GM18505 (cell line): ENCODE measurements around the gene BORA.
"Not testable (repeated sequence)": the region's sequence is repeated elsewhere in the genome, so short reads cannot be mapped to it uniquely, and the experiment has no call there.

Experiments
- ATAC-seq: cut with Tn5 transposase; IDR thresholded peaks from one replicate; pipeline ENCODE4 v1.9.1; 2021; ENCODE audit not compliant: unreplicated experiment
- POLR2A ChIP-seq: IDR thresholded peaks from 4 replicates; pipeline ENCODE4 v1.6.1; 2011; ENCODE audit warnings: borderline replicate concordance; ENCODE audit not compliant: insufficient read depth, insufficient read length; ENCODE audit errors: extremely low read depth

The BORA gene

DNA sequence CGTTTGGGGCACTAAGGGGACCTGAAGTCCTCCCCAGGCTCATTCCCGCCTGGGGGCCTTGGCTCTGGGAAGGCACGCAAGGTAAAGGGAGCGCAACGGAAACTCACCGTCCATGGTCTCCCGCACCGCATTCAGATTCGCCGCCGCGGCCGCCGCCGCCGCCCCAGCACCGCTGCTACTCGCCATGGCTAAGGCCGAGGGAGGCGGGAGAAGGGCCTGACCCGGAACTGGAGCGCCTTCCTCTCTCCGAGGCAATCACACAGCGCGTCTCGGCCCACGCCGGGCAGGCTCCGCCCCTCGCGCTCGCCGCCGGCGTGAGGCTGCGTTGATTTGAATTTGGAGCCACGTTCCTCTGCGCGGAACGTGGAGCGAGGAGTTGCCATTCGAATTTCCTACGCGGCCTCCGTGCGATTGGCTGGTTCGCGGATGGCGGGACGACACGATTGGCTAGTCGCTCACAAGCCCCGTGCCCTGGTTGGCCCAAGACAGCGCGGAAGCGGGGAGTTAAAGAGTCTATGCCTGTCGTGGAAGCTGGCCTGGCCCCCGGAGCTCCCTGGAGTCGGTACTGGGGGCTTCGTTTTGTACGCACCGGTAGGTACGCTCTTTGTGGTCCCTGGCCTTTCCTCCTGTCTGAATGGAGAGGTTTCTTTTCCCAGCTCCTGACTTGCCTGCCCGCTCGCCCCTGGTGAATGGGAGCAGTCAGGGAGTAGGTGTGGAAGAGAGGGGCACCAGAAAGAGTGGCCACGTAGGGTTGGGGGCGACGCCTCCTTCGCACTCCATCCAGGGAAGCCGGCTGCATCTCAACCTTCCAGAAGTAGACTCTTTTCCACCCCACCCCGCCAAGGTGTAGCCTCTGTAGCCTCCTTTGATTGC is at the start of gene BORA, which contains the start of gene MZT1:
Gene BORA, plus strand, starts transcription at position 507 of the 873 bp plus-strand sequence. CDS start 1,018 bp downstream, outside the sequence.
Gene MZT1, minus strand, starts transcription at position 213 of the 873 bp plus-strand sequence. Its CDS starts 27 bp downstream, at position 186.
- peak; percentile 84 for TF ChIP-seq POLR2A
- ATAC-seq = peak; percentile 96

DNA sequence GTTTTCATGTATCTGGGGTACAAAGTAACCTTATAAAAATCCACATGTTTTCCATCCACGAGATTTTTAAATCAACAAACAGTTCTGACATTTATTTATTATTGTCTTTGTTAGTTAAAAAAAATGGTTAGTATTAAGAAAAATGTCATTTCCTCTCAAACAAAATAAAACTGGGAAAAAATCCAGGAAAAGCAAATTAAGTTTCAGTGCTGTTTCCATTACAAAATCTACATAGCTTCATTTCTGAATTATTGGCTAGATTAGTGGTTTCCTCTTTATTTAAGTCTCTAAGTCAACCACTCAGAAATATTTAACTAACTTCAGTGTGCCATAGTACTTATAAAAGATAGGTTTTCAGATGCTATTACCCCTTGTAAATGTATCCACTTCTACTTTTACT is 49.4 kb upstream of the BORA start:
- no peak for ATAC-seq

DNA sequence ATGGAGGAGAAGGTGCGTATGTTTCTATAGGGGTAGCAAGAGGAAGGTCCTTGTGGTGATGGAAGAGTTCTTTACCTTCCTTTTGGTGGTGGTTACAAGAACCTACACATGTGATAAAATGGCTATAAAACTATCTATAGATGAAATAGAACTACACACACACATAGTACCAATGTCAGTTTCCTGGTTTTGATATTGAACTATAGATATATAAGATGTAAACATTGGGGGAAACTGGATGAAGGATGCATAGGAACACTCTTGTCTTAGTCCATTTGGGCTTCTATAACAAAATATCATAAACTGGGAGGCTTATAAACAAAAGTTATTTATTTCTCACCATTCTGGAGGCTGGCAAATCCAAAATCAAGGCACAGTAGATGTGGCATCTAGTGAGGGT is 47.4 kb upstream of the BORA start:
- no peak for TF ChIP-seq POLR2A
- ATAC-seq = no peak

More for the DNA sequence above, 49.4 kb upstream of the BORA start:
- TF ChIP-seq POLR2A = no peak

DNA sequence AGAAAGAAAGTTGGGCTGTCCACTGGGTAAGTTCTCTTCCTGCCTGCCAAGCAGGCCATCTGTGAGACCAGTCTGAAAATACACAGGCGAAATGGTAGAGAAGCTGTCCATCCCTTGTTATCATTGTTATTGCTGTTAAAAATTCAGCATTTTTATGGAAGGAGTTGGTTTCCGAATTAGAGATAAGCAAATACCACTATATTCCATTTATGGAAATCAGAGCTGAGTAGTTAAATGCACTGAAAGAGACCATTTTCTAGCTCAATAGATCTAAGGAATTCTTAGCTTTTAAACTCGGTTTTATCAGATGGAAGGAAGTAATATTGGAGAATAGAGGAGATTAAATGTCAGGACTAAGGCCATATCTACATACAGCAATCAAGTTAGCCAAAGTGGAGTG is 41.0 kb upstream of the BORA start:
- no peak for TF ChIP-seq POLR2A
- no peak for ATAC-seq

DNA sequence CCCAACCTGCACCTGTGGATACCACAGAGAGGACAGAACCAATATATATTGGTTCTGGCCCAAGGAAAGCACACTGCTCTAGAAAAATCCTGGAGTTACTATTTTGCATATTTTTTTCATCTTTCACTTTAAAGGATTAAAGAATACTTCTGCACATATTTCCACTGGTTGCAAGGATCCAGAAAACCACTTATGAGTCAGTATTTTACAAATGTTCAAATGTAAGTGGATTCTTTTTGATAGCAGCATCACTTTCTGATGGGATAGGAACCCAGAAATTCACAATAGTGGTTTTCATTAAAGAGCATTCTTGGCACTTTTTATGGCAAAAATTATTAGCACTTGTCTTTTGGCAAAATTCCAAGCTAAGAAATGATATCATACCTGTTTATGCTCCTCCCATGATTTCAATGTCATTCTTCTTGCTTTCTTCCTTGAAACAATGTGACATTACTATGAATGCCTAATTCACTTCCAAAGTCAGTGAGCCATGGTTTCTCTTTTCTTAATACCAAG is 38.5 kb upstream of the BORA start:
- ATAC-seq = no peak

DNA sequence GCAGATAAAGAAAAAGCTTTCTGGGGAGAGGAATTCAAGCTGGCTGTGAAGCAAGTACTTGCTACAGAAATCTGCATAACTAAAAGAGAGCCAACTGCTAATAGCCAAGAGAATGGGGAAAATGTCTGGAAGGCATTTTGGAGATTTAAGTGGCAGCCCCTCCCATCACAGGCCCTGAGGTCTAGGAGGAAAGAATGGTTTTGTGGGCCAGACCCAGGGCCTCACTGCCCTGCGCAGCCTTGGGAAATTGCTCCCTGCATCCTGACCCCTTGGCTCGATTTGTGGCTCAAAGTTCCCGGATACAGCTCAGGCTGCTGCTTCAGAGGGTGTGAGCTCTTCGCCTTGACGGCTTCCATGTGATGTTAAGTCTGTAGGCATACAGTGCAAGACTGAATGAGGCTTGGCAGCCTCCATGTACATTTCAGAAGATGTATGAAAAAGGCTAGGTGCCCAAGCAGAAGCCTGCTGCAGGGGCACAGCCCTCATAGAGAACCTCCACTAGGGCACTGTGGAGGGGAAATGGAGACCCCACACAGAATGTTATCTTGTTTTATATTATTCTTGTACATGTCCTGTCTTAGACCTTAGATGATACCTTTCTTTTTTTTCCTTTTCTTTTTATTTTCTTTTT is 34.7 kb upstream of the BORA start:
- no peak for TF ChIP-seq POLR2A
- no peak for ATAC-seq

More for the DNA sequence above, 38.5 kb upstream of the BORA start:
- TF ChIP-seq POLR2A = no peak

DNA sequence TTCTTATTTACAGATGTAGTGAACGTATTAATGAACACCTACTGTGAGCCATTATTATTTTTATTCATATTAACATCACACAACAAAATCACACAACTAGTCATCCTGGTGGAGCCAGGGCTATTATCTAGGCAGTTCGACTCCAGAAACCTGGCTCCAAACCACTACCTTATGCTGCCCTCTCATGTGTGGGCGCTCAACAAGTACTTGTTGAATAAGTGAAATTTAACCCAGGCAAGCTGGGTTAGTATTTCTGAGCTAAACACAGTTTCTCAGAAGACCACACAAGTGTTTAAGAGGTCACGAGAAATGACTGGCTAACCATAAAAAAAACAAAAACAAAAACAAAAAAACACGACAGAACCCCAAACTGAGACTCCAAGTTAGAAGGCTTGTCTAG is 33.9 kb upstream of the BORA start:
- no peak for TF ChIP-seq POLR2A
- ATAC-seq = no peak

DNA sequence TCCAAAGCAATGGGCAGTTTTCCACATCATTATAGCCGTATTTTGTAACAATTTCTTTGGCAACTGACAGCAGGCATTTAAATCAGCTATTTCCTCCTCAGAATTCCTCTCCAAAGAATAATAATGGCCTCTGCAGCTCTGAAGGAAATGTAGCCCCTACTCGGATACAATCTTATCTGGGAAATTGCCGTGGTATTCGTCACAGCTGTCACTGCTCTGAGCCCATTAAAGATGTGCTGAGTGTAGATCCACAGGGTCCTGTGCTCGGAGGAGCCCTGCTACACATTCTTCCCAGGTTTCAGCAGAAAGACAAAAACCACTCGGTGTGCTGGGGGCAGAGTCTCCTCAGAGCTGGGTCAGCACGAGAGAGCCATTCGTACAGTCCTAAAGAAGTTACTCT is 33.4 kb upstream of the BORA start:
- no peak for TF ChIP-seq POLR2A
- no peak for ATAC-seq

DNA sequence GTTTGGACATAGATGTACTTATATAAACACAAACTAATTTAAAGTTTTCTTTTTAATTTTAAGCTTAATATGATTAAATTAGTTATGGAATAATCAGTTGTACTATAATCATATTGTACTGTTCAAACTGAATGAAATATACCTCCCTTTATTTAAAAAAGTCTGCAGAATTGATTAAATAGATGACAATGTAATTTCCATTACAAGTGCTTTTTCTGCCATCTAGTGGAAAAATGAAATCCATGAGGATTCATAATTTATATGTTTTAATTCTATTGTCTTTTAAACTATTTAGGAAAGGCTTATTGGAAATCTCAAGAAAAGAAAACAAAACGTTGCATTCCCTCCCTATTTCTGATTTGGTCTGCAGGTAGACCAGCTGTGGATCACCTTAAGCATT is 31.1 kb upstream of the BORA start:
- TF ChIP-seq POLR2A = no peak
- ATAC-seq = no peak

DNA sequence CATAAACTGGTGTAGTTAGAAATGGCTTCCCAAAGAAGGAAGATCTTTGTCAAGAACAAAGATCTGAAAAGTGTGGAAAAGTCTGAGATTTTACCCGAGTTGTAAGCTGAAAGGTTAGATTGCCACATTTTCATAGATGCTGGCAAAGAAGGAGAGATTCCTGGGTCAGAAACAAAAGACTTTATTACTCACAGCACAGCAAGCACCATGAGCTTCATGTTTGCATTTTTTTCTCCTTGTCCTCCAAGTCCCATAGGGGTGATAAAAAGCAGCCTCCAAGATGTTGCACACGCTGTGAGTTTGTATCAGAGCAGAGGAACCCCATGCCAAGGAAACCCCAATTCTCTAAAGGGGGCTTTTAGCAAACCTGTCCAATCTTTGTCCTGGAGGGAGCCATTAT is 29.6 kb upstream of the BORA start:
- no peak for ATAC-seq
- TF ChIP-seq POLR2A = no peak

DNA sequence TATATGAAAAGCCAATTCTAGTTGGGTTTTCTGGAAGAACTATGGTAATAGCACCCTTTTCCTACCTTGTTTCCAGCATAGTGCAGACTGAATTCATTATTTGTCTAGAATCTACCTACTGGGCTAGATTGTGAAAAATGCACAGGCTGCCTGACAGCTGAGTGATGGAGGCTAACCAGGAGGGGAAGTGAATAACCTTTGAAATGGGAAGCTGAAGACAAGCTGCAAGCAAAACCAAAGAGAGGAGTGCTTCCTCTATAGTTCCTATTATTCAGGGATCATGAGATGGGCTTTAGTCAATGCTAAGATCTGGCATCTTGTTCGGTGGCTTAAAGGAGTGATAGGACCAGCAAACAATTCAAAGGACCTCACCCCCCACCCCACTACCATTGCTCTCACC is 27.2 kb upstream of the BORA start:
- TF ChIP-seq POLR2A = no peak
- no peak for ATAC-seq

DNA sequence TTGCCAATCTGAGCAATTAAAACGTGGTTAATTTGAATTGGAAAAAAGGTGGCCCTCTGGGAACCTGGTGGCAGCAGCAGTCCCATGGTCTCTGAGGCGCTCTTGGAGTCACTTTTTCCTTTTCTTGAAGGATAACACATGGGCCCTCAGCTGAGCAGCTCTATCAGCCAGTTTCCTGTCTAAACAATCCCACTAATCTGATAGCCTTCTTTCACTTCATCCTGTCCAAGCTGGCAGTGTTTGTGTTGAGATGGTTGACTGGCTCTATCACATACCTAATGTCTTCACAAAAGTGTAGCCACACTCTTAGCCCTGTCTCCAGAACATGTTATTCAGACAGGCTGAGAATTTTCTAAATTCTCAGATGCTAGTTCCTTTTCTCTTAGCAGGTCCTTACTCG is 10.9 kb upstream of the BORA start:
- ATAC-seq = no peak
- no peak for TF ChIP-seq POLR2A

DNA sequence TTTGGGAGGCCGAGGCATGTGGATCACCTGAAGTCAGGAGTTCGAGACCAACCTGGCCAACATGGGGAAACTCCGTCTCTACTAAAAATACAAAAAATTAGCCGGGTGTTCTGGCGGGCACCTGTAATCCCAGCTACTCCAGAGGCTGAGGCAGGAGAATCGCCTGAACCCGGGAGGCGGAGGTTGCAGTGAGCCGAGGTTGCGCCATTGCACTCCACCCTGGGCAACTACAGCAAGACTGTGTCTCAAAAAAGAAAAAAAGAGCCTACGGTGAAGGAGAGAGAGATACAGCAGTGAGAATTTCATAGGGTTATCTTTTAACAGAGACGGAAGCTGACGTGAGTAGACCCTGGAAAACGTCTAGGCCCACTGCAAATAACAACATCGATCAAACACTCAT is 1.5 kb upstream of the BORA start:
- ATAC-seq = not testable (repeated sequence)
